ENCODE data around the gene ACAT2.
"Not testable (repeated sequence)": the region's sequence is repeated elsewhere in the genome, so short reads cannot be mapped to it uniquely, and the experiment has no call there.

ACAT2 gene

GRCh38 chr6:159761873-159762680 is at the start of gene ACAT2:
ACAT2 (plus strand) TSS chr6:159762045; CDS start chr6:159762088, 43 bp downstream.
- H3K27me3 ChIP-seq (ENCODE audit: control insufficient read depth, insufficient read depth, low read length), result no peaks in the 10 kb centered on the region
- peak within 1 kb of the TSS; percentile 82 for H3K4me3 ChIP-seq (ENCODE audit: low read depth, low read length)
- no peaks in the 10 kb centered on the region for H3K9me3 ChIP-seq (ENCODE audit: control insufficient read depth, insufficient read depth, low read depth, low read length)
- peak within 1 kb of the TSS; percentile 91 for H3K9ac ChIP-seq (ENCODE audit: low read length)
- peak within 1 kb of the TSS; percentile 98 for H3K27ac ChIP-seq (ENCODE audit: low read depth, low read length)
- H3K4me1 ChIP-seq (ENCODE audit: control insufficient read depth, insufficient read depth, low read length), result peaks cover 22% of the 10 kb centered on the region
- H3K36me3 ChIP-seq (ENCODE audit: control insufficient read depth, insufficient read depth, low read length), result peaks cover 55% of the 10 kb centered on the region

- H3K36me3 ChIP-seq (ENCODE audit: control insufficient read depth, insufficient read depth, low read length); H3K4me1 ChIP-seq (ENCODE audit: control insufficient read depth, insufficient read depth, low read length); H3K9me3 ChIP-seq (ENCODE audit: control insufficient read depth, insufficient read depth, low read depth, low read length); H3K9ac ChIP-seq (ENCODE audit: low read length); H3K27ac ChIP-seq (ENCODE audit: low read depth, low read length); H3K4me3 ChIP-seq (ENCODE audit: low read depth, low read length); H3K27me3 ChIP-seq (ENCODE audit: control insufficient read depth, insufficient read depth, low read length): not testable (repeated sequence)
Observed at GRCh38 chr6:159712389-159712788, 49.5 kb upstream of the ACAT2 start.

- Histone ChIP-seq H3K36me3 (ENCODE audit: control insufficient read depth, insufficient read depth, low read length) (no peaks in the 10 kb centered on the region), H3K27me3 (ENCODE audit: control insufficient read depth, insufficient read depth, low read length) (no peaks in the 10 kb centered on the region), H3K9ac (ENCODE audit: low read length) (no peak overlapping the region), H3K9me3 (ENCODE audit: control insufficient read depth, insufficient read depth, low read depth, low read length) (no peaks in the 10 kb centered on the region), H3K4me3 (ENCODE audit: low read depth, low read length) (no peak overlapping the region), H3K4me1 (ENCODE audit: control insufficient read depth, insufficient read depth, low read length) (no peaks in the 10 kb centered on the region), H3K27ac (ENCODE audit: low read depth, low read length) (no peak overlapping the region)
Observed at GRCh38 chr6:159713984-159714383, 47.9 kb upstream of the ACAT2 start.

- no peak overlapping the region for H3K4me3 ChIP-seq (ENCODE audit: low read depth, low read length)
- no peaks in the 10 kb centered on the region for H3K27me3 ChIP-seq (ENCODE audit: control insufficient read depth, insufficient read depth, low read length)
- no peaks in the 10 kb centered on the region for H3K9me3 ChIP-seq (ENCODE audit: control insufficient read depth, insufficient read depth, low read depth, low read length)
- H3K36me3 ChIP-seq (ENCODE audit: control insufficient read depth, insufficient read depth, low read length), result no peaks in the 10 kb centered on the region
- H3K27ac ChIP-seq (ENCODE audit: low read depth, low read length), result no peak overlapping the region
- H3K4me1 ChIP-seq (ENCODE audit: control insufficient read depth, insufficient read depth, low read length), result no peaks in the 10 kb centered on the region
- H3K9ac ChIP-seq (ENCODE audit: low read length), result no peak overlapping the region
Observed at GRCh38 chr6:159714404-159714803, 47.4 kb upstream of the ACAT2 start.

- H3K36me3 ChIP-seq (ENCODE audit: control insufficient read depth, insufficient read depth, low read length), result no peaks in the 10 kb centered on the region
- no peak overlapping the region for H3K27ac ChIP-seq (ENCODE audit: low read depth, low read length)
- no peaks in the 10 kb centered on the region for H3K4me1 ChIP-seq (ENCODE audit: control insufficient read depth, insufficient read depth, low read length)
- no peaks in the 10 kb centered on the region for H3K9me3 ChIP-seq (ENCODE audit: control insufficient read depth, insufficient read depth, low read depth, low read length)
- no peak overlapping the region for H3K9ac ChIP-seq (ENCODE audit: low read length)
- H3K27me3 ChIP-seq (ENCODE audit: control insufficient read depth, insufficient read depth, low read length), result no peaks in the 10 kb centered on the region
- no peak overlapping the region for H3K4me3 ChIP-seq (ENCODE audit: low read depth, low read length)
Observed at GRCh38 chr6:159715166-159715565, 46.7 kb upstream of the ACAT2 start.

GRCh38 chr6:159715605-159716004 is 46.2 kb upstream of the ACAT2 start:
- no peaks in the 10 kb centered on the region for H3K36me3 ChIP-seq (ENCODE audit: control insufficient read depth, insufficient read depth, low read length)
- H3K9ac ChIP-seq (ENCODE audit: low read length), result no peak overlapping the region
- H3K4me3 ChIP-seq (ENCODE audit: low read depth, low read length), result no peak overlapping the region
- no peaks in the 10 kb centered on the region for H3K4me1 ChIP-seq (ENCODE audit: control insufficient read depth, insufficient read depth, low read length)
- no peaks in the 10 kb centered on the region for H3K9me3 ChIP-seq (ENCODE audit: control insufficient read depth, insufficient read depth, low read depth, low read length)
- no peaks in the 10 kb centered on the region for H3K27me3 ChIP-seq (ENCODE audit: control insufficient read depth, insufficient read depth, low read length)
- H3K27ac ChIP-seq (ENCODE audit: low read depth, low read length), result no peak overlapping the region

- Histone ChIP-seq H3K27me3 (ENCODE audit: control insufficient read depth, insufficient read depth, low read length) (no peaks in the 10 kb centered on the region), H3K9ac (ENCODE audit: low read length) (no peak overlapping the region), H3K4me1 (ENCODE audit: control insufficient read depth, insufficient read depth, low read length) (no peaks in the 10 kb centered on the region), H3K27ac (ENCODE audit: low read depth, low read length) (no peak overlapping the region), H3K9me3 (ENCODE audit: control insufficient read depth, insufficient read depth, low read depth, low read length) (no peaks in the 10 kb centered on the region), H3K4me3 (ENCODE audit: low read depth, low read length) (no peak overlapping the region), H3K36me3 (ENCODE audit: control insufficient read depth, insufficient read depth, low read length) (no peaks in the 10 kb centered on the region)
Observed at GRCh38 chr6:159716247-159717096, 45.4 kb upstream of the ACAT2 start.

GRCh38 chr6:159718634-159719033 is 43.2 kb upstream of the ACAT2 start:
- Histone ChIP-seq H3K27ac (ENCODE audit: low read depth, low read length) (no peak overlapping the region), H3K36me3 (ENCODE audit: control insufficient read depth, insufficient read depth, low read length) (no peaks in the 10 kb centered on the region), H3K27me3 (ENCODE audit: control insufficient read depth, insufficient read depth, low read length) (no peaks in the 10 kb centered on the region), H3K4me1 (ENCODE audit: control insufficient read depth, insufficient read depth, low read length) (no peaks in the 10 kb centered on the region), H3K9ac (ENCODE audit: low read length) (no peak overlapping the region), H3K9me3 (ENCODE audit: control insufficient read depth, insufficient read depth, low read depth, low read length) (no peaks in the 10 kb centered on the region), H3K4me3 (ENCODE audit: low read depth, low read length) (no peak overlapping the region)

- no peak overlapping the region for H3K27ac ChIP-seq (ENCODE audit: low read depth, low read length)
- H3K4me3 ChIP-seq (ENCODE audit: low read depth, low read length), result no peak overlapping the region
- H3K9ac ChIP-seq (ENCODE audit: low read length), result no peak overlapping the region
- no peaks in the 10 kb centered on the region for H3K36me3 ChIP-seq (ENCODE audit: control insufficient read depth, insufficient read depth, low read length)
- no peaks in the 10 kb centered on the region for H3K9me3 ChIP-seq (ENCODE audit: control insufficient read depth, insufficient read depth, low read depth, low read length)
- no peaks in the 10 kb centered on the region for H3K27me3 ChIP-seq (ENCODE audit: control insufficient read depth, insufficient read depth, low read length)
- no peaks in the 10 kb centered on the region for H3K4me1 ChIP-seq (ENCODE audit: control insufficient read depth, insufficient read depth, low read length)
Observed at GRCh38 chr6:159719287-159719686, 42.6 kb upstream of the ACAT2 start.

- Histone ChIP-seq H3K4me3 (ENCODE audit: low read depth, low read length) (no peak overlapping the region), H3K27me3 (ENCODE audit: control insufficient read depth, insufficient read depth, low read length) (no peaks in the 10 kb centered on the region), H3K9ac (ENCODE audit: low read length) (no peak overlapping the region), H3K4me1 (ENCODE audit: control insufficient read depth, insufficient read depth, low read length) (no peaks in the 10 kb centered on the region), H3K27ac (ENCODE audit: low read depth, low read length) (no peak overlapping the region), H3K36me3 (ENCODE audit: control insufficient read depth, insufficient read depth, low read length) (no peaks in the 10 kb centered on the region), H3K9me3 (ENCODE audit: control insufficient read depth, insufficient read depth, low read depth, low read length) (no peaks in the 10 kb centered on the region)
Observed at GRCh38 chr6:159720708-159721107, 41.1 kb upstream of the ACAT2 start.

- H3K4me3 ChIP-seq (ENCODE audit: low read depth, low read length); H3K9me3 ChIP-seq (ENCODE audit: control insufficient read depth, insufficient read depth, low read depth, low read length); H3K27ac ChIP-seq (ENCODE audit: low read depth, low read length); H3K27me3 ChIP-seq (ENCODE audit: control insufficient read depth, insufficient read depth, low read length); H3K9ac ChIP-seq (ENCODE audit: low read length); H3K36me3 ChIP-seq (ENCODE audit: control insufficient read depth, insufficient read depth, low read length); H3K4me1 ChIP-seq (ENCODE audit: control insufficient read depth, insufficient read depth, low read length): not testable (repeated sequence)
Observed at GRCh38 chr6:159721981-159722380, 39.9 kb upstream of the ACAT2 start.

Data from HUES6 (cell line).